Activated CD8-positive, alpha-beta memory T cell treated with anti-CD3 and anti-CD28 coated beads, Interleukin-2, amount 50 U/mL, for 1 hour (primary cell): ENCODE results near the gene PARVB.

ENCODE experiments used
- DNase-seq: peaks from one replicate; pipeline ENCODE4 v3.0.0-alpha.2; 2020; ENCODE audit errors: extremely low read depth

PARVB gene

GRCh38 chr22:44160421-44160820 is 136.3 kb downstream of the PARVB start:
- no peak for DNase-seq

- no peak for DNase-seq
These were observed 137.6 kb downstream of the PARVB start for GRCh38 chr22:44161673-44162072.

GRCh38 chr22:44162960-44163359 is 138.9 kb downstream of the PARVB start:
- no peak for DNase-seq

- DNase-seq: no peak
These were observed 139.4 kb downstream of the PARVB start for GRCh38 chr22:44163536-44163935.

- DNase-seq: no peak
These were observed 139.9 kb downstream of the PARVB start for GRCh38 chr22:44164031-44164430.

GRCh38 chr22:44165286-44165874 is 141.3 kb downstream of the PARVB start:
- no peak for DNase-seq

- DNase-seq: no peak
These were observed 142.6 kb downstream of the PARVB start for GRCh38 chr22:44166498-44167276.

- DNase-seq: no peak
These were observed 143.4 kb downstream of the PARVB start for GRCh38 chr22:44167501-44167900.

- DNase-seq: no peak
These were observed 144.1 kb downstream of the PARVB start for GRCh38 chr22:44168206-44168605.

GRCh38 chr22:44170470-44170869 is 146.4 kb downstream of the PARVB start:
- DNase-seq: no peak

- no peak for DNase-seq
These were observed 147.5 kb downstream of the PARVB start for GRCh38 chr22:44171561-44171960.

GRCh38 chr22:44172370-44173108 is 148.4 kb downstream of the PARVB start:
- no peak for DNase-seq

- DNase-seq: no peak
These were observed 149.1 kb downstream of the PARVB start for GRCh38 chr22:44173154-44173553.

GRCh38 chr22:44175676-44176075 is 151.6 kb downstream of the PARVB start:
- DNase-seq: no peak

- no peak for DNase-seq
These were observed 155.3 kb downstream of the PARVB start for GRCh38 chr22:44179196-44179988.

GRCh38 chr22:44179989-44180705 is 156.0 kb downstream of the PARVB start:
- DNase-seq: no peak

GRCh38 chr22:44180706-44181032 is 156.6 kb downstream of the PARVB start, which contains the start of gene PARVG:
TSS of gene PARVG (plus strand) at chr22:44180925. CDS start at chr22:44183330, 2,405 bp downstream.
- no peak for DNase-seq

- peak; percentile 48 for DNase-seq
These were observed 157.2 kb downstream of the PARVB start for GRCh38 chr22:44181033-44181911.

GRCh38 chr22:44181912-44182587 is 157.9 kb downstream of the PARVB start:
- DNase-seq: no peak
